ENCODE measurements around the gene DHX8. TPM values are rescaled to one million over a fixed set of nuclear protein-coding genes. Genes with fewer than 3 reads are reported as not detected.
"Not testable (repeated sequence)": the region's sequence is repeated elsewhere in the genome, so short reads cannot be mapped to it uniquely, and the experiment has no call there.

DHX8 gene
- 36.3 TPM for polyA plus RNA-seq (2012; ENCODE audit: insufficient read depth, insufficient read length)

GRCh38 chr17:43483674-43484551, at the start of gene DHX8:
TSS of gene DHX8 (plus strand) at chr17:43483975. CDS start at chr17:43484038, 63 bp downstream.
- DNase-seq (ENCODE audit: low read depth, low spot score): peak; percentile 98
- H3K4me3 ChIP-seq (ENCODE audit: low read length): peak within 1 kb of the TSS; percentile 99

GRCh38 chr17:43434902-43435319, 48.9 kb upstream of the DHX8 start:
- DNase-seq (ENCODE audit: low read depth, low spot score): no peak
- H3K4me3 ChIP-seq (ENCODE audit: low read length): no peak overlapping the region

GRCh38 chr17:43437756-43438155, 46.0 kb upstream of the DHX8 start:
- no peak for DNase-seq (ENCODE audit: low read depth, low spot score)
- H3K4me3 ChIP-seq (ENCODE audit: low read length): no peak overlapping the region

GRCh38 chr17:43438626-43439025, 45.1 kb upstream of the DHX8 start:
- no peak for DNase-seq (ENCODE audit: low read depth, low spot score)
- no peak overlapping the region for H3K4me3 ChIP-seq (ENCODE audit: low read length)

GRCh38 chr17:43439041-43439440, 44.7 kb upstream of the DHX8 start:
- no peak for DNase-seq (ENCODE audit: low read depth, low spot score)
- H3K4me3 ChIP-seq (ENCODE audit: low read length): no peak overlapping the region

GRCh38 chr17:43442711-43443110, 41.1 kb upstream of the DHX8 start:
- H3K4me3 ChIP-seq (ENCODE audit: low read length): no peak overlapping the region
- DNase-seq (ENCODE audit: low read depth, low spot score): no peak

GRCh38 chr17:43443381-43443780, 40.4 kb upstream of the DHX8 start:
- H3K4me3 ChIP-seq (ENCODE audit: low read length): no peak overlapping the region
- DNase-seq (ENCODE audit: low read depth, low spot score): no peak

- no peak for DNase-seq (ENCODE audit: low read depth, low spot score)
- no peak overlapping the region for H3K4me3 ChIP-seq (ENCODE audit: low read length)
These were observed 39.4 kb upstream of the DHX8 start for GRCh38 chr17:43444223-43445008.

GRCh38 chr17:43445009-43445589, 38.7 kb upstream of the DHX8 start:
- no peak for DNase-seq (ENCODE audit: low read depth, low spot score)
- no peak overlapping the region for H3K4me3 ChIP-seq (ENCODE audit: low read length)

GRCh38 chr17:43446773-43447172, 37.0 kb upstream of the DHX8 start:
- no peak overlapping the region for H3K4me3 ChIP-seq (ENCODE audit: low read length)
- DNase-seq (ENCODE audit: low read depth, low spot score): no peak

GRCh38 chr17:43448720-43449469, 34.9 kb upstream of the DHX8 start:
- no peak for DNase-seq (ENCODE audit: low read depth, low spot score)
- H3K4me3 ChIP-seq (ENCODE audit: low read length): no peak overlapping the region

- no peak for DNase-seq (ENCODE audit: low read depth, low spot score)
- no peak overlapping the region for H3K4me3 ChIP-seq (ENCODE audit: low read length)
These were observed 34.1 kb upstream of the DHX8 start for GRCh38 chr17:43449470-43450248.

GRCh38 chr17:43450791-43451190, 33.0 kb upstream of the DHX8 start:
- not testable (repeated sequence) for H3K4me3 ChIP-seq (ENCODE audit: low read length); DNase-seq (ENCODE audit: low read depth, low spot score)

- not testable (repeated sequence) for H3K4me3 ChIP-seq (ENCODE audit: low read length); DNase-seq (ENCODE audit: low read depth, low spot score)
These were observed 32.0 kb upstream of the DHX8 start for GRCh38 chr17:43451741-43452140.

- no peak overlapping the region for H3K4me3 ChIP-seq (ENCODE audit: low read length)
- no peak for DNase-seq (ENCODE audit: low read depth, low spot score)
These were observed 30.4 kb upstream of the DHX8 start for GRCh38 chr17:43453331-43453812.

- H3K4me3 ChIP-seq (ENCODE audit: low read length): no peak overlapping the region
- DNase-seq (ENCODE audit: low read depth, low spot score): no peak
These were observed 28.9 kb upstream of the DHX8 start for GRCh38 chr17:43454868-43455267.

- no peak for DNase-seq (ENCODE audit: low read depth, low spot score)
- no peak overlapping the region for H3K4me3 ChIP-seq (ENCODE audit: low read length)
These were observed 27.7 kb upstream of the DHX8 start for GRCh38 chr17:43456029-43456428.

GRCh38 chr17:43456661-43457361, 27.0 kb upstream of the DHX8 start:
- DNase-seq (ENCODE audit: low read depth, low spot score): peak; percentile 63
- no peak overlapping the region for H3K4me3 ChIP-seq (ENCODE audit: low read length)

All from Jurkat, Clone E6-1 (cell line).